IPS-18a (cell line): Measurements from ENCODE around the gene FOSB.

Source experiments
- H3K27ac ChIP-seq: one replicate; pipeline ENCODE4 v1.5.1; 2013; ENCODE audit warnings: low read length
- H3K27me3 ChIP-seq: one replicate; pipeline ENCODE4 v1.6.1; 2013; ENCODE audit warnings: mild to moderate bottlenecking, low read length; ENCODE audit not compliant: control insufficient read depth, insufficient read depth
- H3K36me3 ChIP-seq: one replicate; pipeline ENCODE4 v1.6.1; 2013; ENCODE audit warnings: low read depth, low read length; ENCODE audit not compliant: control insufficient read depth
- H3K4me1 ChIP-seq: one replicate; pipeline ENCODE4 v1.6.1; 2013; ENCODE audit warnings: low read depth, low read length; ENCODE audit not compliant: control insufficient read depth
- H3K4me3 ChIP-seq: one replicate; pipeline ENCODE4 v1.5.1; 2013; ENCODE audit warnings: low read length
- H3K9ac ChIP-seq: one replicate; pipeline ENCODE4 v1.6.1; 2013; ENCODE audit warnings: mild to moderate bottlenecking, low read length, moderate library complexity
- H3K9me3 ChIP-seq: one replicate; pipeline ENCODE4 v1.6.1; 2013; ENCODE audit warnings: low read depth, low read length; ENCODE audit not compliant: control insufficient read depth

Gene FOSB

DNA sequence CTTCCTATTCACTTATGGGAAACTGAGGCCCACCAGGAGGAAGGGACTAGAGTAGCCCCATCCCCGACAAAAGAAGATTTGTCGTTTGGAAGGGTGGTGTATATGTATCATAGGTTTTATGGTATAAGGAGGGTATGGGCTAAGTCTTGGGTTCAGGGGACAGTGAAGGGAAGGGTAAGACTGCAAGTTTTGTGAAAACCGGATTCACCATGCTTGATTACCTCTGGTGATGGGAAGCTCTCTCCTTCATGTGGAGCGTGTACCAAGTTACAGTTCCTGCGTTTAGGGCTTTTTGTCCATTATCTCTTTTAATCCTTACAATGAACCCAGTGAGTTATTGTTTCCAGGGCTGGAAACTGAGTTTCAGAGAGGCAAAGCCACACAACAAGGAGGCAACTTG is 43.3 kb downstream of the FOSB start:
- Histone ChIP-seq H3K36me3 (peaks cover 9% of the 10 kb centered on the region), H3K9me3 (no peaks in the 10 kb centered on the region), H3K9ac (no peak overlapping the region), H3K4me3 (no peak overlapping the region), H3K4me1 (peaks cover 6% of the 10 kb centered on the region), H3K27me3 (no peaks in the 10 kb centered on the region), H3K27ac (no peak overlapping the region)

DNA sequence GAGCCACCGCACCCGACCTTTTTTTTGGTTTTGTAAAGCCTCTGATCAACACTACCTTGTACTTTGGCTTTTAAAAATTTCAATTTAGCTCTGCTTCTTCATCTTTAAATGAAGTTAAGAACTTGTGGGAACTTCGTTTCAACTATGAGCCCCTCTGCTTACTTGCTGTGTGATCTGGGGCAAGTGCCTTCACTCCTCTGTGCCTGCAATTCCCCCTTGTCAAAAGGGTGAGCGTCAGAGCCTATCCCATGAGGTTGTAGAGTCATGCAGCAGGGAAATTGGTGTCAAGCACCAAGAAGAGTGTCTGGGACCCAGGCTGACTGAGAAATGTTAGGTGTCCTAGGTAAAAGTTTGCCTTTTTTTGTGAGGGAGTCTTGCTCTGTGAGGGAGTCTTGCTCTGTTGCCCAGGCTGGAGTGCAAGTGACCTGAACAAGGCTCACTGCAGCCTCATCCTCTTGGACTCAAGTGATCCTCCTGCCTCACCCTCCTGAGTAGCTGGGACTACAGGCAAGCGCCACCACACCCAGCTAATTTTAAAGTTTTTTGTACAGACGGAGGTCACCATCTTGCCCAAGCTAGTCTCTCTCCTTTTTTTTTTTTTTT is 45.2 kb downstream of the FOSB start:
- no peaks in the 10 kb centered on the region for H3K27me3 ChIP-seq
- H3K9me3 ChIP-seq: no peaks in the 10 kb centered on the region
- peaks cover 16% of the 10 kb centered on the region for H3K36me3 ChIP-seq
- H3K4me1 ChIP-seq: peaks cover 4% of the 10 kb centered on the region
- H3K27ac ChIP-seq: no peak overlapping the region
- H3K4me3 ChIP-seq: no peak overlapping the region
- no peak overlapping the region for H3K9ac ChIP-seq

DNA sequence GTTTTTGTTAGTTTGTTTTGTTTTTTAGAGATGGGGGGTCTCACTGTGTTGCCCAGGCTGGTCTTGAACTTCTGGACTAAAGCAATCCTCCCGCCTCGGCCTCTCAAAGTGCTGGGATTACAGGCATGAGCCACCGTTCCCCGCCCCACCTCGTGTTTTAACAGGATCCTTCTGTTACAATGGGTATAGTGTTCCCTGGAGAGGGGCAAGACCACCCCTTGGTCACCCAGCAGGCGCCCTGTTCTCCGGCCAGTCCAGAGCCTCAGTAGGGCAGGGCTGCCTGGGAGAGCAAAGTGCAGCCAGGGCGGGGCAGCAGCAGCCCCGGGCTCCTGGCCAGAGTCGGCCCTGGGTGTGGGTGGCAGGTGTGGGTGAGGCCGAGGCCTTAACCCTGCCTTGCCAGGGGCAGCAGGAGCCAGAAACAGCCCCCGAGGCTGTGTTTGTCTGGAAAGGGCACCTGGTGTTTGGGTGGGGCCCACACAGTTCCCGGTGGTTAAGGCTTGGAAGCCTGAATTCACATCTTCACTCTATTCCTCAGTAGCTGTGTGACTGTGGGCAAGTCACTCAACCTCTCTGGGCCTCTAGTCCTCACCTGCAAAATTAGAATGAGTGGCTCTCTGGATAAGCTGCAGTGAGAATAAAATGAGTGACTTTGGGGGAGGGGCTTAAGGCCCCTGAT is 46.7 kb downstream of the FOSB start:
- no peaks in the 10 kb centered on the region for H3K27me3 ChIP-seq
- no peak overlapping the region for H3K4me3 ChIP-seq
- H3K27ac ChIP-seq: no peak overlapping the region
- H3K36me3 ChIP-seq: peaks cover 22% of the 10 kb centered on the region
- H3K9me3 ChIP-seq: no peaks in the 10 kb centered on the region
- peaks cover 3% of the 10 kb centered on the region for H3K4me1 ChIP-seq
- no peak overlapping the region for H3K9ac ChIP-seq

DNA sequence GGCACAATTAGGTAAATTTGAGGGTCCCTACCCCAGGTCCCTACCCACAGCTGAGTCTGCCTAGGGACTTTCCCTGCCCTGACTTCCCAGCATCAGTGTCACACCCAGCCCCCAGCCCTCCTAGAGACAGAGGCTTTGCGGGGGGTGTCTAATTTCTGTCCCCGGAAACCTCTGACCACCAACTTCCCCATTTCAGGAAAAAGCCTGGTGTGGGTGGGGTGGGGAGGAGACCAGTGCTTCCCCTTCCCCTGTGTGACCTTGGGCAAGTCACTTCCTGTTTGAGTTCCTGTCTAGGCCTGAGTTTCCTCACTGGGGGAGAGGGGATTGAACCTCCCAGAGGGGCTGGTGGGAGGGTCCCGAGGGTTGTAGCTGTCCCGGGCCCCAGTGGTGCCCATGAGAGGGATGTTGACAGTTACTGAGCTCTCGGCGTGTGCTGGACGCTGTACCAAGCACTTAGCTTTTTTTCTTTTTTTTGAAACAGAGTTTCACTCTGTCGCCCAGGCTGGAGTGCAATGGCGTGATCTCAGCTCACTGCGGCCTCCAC is 47.4 kb downstream of the FOSB start:
- Histone ChIP-seq H3K27ac (no peak overlapping the region), H3K9me3 (no peaks in the 10 kb centered on the region), H3K4me1 (no peaks in the 10 kb centered on the region), H3K27me3 (no peaks in the 10 kb centered on the region), H3K4me3 (no peak overlapping the region), H3K36me3 (peaks cover 26% of the 10 kb centered on the region), H3K9ac (no peak overlapping the region)

DNA sequence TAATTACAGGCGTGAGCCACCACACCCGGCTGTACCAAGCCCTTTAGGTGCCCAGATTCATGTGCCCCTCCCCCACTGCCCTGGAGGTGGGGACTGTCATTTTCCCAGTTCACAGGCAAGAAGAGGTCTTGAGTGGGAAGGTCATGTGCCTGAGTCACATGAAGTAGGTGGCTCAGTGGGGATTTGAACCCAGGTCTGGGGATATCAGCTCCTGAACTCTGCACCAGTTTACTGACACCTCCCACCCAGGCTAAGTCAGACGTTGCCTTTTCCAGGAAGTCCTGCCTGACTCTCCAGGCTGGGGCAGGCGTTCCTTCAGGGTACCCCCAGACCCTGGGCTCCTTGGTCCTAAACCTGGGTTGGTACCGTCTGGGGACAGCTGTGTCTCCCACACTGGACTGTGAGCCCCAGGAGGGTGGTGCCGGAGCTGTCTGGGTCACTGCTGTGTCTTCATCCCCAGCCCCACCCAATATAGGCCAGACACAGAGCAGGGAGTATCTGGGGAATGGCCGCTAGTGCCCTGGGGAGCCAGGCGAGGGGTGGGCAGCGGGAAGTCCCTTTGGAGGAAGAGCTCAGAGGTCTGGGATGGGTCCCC is 48.1 kb downstream of the FOSB start:
- peaks cover 31% of the 10 kb centered on the region for H3K36me3 ChIP-seq
- no peak overlapping the region for H3K27ac ChIP-seq
- H3K9ac ChIP-seq: no peak overlapping the region
- H3K4me3 ChIP-seq: no peak overlapping the region
- no peaks in the 10 kb centered on the region for H3K27me3 ChIP-seq
- no peaks in the 10 kb centered on the region for H3K4me1 ChIP-seq
- H3K9me3 ChIP-seq: no peaks in the 10 kb centered on the region

DNA sequence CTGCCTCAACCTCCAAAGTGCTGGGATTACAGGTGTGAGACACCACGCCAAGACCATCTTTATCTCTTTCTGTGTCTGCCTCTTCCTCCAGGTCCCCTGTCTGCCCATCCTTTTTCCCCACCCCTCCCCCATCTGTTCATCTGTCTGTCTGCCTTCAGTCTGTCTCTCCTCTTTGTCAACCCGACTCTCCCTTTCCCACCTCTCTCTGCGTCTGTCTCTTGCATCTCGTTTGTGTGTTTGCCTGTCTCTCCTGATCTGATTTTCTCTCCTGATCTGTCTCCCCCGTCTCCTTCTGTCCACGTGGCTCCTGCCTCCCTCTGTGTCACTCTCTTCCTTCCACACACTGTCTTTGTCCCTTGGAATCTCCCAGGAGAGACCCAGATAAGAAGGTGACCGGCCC is 49.4 kb downstream of the FOSB start:
- Histone ChIP-seq H3K4me3 (no peak overlapping the region), H3K27ac (no peak overlapping the region), H3K9me3 (no peaks in the 10 kb centered on the region), H3K9ac (no peak overlapping the region), H3K27me3 (no peaks in the 10 kb centered on the region), H3K36me3 (peaks cover 36% of the 10 kb centered on the region), H3K4me1 (no peaks in the 10 kb centered on the region)

DNA sequence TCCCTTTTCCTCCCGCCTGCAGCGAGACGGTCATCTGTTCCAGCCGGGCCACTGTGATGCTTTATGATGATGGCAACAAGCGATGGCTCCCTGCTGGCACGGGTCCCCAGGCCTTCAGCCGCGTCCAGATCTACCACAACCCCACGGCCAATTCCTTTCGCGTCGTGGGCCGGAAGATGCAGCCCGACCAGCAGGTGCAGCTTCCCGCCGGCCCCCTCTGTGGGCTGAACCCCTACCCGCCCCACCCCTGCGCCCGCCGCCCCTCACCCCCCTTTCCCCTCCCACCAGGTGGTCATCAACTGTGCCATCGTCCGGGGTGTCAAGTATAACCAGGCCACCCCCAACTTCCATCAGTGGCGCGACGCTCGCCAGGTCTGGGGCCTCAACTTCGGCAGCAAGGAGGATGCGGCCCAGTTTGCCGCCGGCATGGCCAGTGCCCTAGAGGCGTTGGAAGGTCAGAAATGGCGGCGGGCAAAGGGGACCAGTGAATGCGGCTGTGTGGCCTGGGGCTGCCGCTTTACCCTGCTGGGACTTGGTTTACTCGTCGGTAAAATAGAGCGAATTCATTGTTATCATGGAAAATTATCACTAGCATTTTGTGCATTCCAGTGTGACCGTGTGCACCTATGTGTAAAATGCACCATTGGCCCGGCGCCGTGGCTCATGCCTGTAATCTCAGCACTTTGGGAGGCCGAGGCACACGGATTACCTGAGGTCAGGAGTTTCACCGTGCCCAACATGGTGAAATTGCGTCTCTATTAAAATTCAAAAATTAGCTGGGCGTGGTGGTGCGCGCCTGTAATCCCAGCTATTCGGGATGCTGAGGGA is 50.1 kb downstream of the FOSB start:
- Histone ChIP-seq H3K36me3 (peaks cover 40% of the 10 kb centered on the region), H3K9me3 (no peaks in the 10 kb centered on the region), H3K9ac (no peak overlapping the region), H3K4me1 (no peaks in the 10 kb centered on the region), H3K4me3 (no peak overlapping the region), H3K27me3 (no peaks in the 10 kb centered on the region), H3K27ac (no peak overlapping the region)

DNA sequence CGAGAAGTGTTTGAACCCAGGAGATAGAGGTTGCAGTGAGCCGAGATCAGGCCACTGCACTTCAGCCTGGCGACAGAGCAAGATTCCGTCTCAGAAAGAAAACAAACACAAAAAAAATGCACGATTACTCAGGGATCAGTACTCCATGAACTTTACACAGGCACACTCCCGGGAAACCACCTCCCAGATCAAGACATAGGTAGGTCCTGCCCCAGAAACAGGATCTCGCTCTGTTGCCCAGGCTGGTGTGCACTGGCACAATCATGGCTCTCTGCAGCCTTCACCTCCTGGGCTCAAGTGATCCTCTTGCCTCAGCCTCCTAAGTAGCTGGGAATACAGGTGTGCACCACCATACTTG is 50.7 kb downstream of the FOSB start:
- Histone ChIP-seq H3K9me3 (no peaks in the 10 kb centered on the region), H3K4me3 (no peak overlapping the region), H3K9ac (no peak overlapping the region), H3K36me3 (peaks cover 43% of the 10 kb centered on the region), H3K27ac (no peak overlapping the region), H3K4me1 (no peaks in the 10 kb centered on the region), H3K27me3 (no peaks in the 10 kb centered on the region)

DNA sequence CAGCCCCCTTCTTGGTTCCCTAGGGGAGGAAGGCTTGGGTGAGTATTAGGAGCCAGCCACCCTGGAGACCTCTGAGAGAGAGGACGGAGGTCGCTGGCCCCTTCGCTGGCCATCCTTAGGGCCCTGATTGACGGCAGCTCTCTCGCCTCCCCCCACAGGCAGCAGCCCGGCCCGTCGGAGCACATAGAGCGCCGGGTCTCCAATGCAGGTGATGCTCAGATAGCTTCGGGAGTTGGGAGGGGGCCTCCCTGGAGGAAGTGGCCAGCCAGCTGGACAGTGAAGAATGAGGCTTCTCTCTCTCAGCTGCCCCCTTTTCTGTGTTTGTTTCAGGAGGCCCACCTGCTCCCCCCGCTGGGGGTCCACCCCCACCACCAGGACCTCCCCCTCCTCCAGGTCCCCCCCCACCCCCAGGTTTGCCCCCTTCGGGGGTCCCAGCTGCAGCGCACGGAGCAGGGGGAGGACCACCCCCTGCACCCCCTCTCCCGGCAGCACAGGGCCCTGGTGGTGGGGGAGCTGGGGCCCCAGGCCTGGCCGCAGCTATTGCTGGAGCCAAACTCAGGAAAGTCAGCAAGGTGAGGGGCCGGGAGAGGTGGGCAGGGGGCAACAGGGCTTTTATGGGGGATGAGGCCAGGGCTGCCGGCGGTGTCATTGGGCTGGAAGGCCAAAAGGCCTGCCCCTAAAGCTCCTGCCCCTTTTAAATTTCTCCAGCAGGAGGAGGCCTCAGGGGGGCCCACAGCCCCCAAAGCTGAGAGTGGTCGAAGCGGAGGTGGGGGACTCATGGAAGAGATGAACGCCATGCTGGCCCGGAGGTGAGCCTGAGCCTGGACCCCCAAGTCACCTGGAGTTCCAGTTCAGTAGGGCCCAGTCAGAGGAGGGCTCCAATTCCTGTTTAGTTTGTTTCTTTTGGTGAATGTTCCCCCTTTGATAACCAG is 54.5 kb downstream of the FOSB start:
- Histone ChIP-seq H3K27ac (no peak overlapping the region), H3K27me3 (no peaks in the 10 kb centered on the region), H3K9me3 (no peaks in the 10 kb centered on the region), H3K36me3 (peaks cover 57% of the 10 kb centered on the region), H3K4me3 (no peak overlapping the region), H3K9ac (no peak overlapping the region), H3K4me1 (no peaks in the 10 kb centered on the region)

DNA sequence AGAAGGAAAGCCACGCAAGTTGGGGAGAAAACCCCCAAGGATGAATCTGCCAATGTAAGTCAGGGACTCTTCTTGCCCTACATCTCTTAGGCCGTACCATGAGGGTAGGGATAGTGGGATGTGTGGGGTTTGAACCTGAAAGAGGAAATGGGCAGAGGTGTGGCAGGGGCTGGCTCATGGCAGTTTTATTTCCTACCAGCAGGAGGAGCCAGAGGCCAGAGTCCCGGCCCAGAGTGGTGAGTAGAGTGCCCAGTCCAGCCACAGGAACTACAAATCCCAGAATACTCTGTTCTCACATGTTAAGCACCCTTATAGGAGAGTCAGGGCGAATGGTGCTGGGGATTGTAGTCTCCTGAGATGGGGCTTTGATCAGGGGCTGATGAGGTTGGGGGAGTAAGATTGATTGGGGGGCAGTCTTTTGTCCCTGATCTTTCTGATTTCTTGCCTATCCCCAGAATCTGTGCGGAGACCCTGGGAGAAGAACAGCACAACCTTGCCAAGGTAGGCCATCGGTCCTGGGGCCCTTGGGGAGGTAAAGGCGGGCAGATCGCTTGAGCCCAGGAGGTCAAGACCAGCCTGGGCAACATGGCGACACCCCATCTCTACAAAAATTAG is 56.0 kb downstream of the FOSB start:
- Histone ChIP-seq H3K9me3 (no peaks in the 10 kb centered on the region), H3K9ac (no peak overlapping the region), H3K4me3 (no peak overlapping the region), H3K36me3 (peaks cover 45% of the 10 kb centered on the region), H3K27ac (no peak overlapping the region), H3K27me3 (no peaks in the 10 kb centered on the region), H3K4me1 (no peaks in the 10 kb centered on the region)
